Measurements from ENCODE around the gene PAXX. TPM values are rescaled to one million over a fixed set of nuclear protein-coding genes. Genes with fewer than 3 reads are reported as not detected.

Gene PAXX
- total RNA-seq, 1 experiment from 2014 or later, result 113 TPM

DNA sequence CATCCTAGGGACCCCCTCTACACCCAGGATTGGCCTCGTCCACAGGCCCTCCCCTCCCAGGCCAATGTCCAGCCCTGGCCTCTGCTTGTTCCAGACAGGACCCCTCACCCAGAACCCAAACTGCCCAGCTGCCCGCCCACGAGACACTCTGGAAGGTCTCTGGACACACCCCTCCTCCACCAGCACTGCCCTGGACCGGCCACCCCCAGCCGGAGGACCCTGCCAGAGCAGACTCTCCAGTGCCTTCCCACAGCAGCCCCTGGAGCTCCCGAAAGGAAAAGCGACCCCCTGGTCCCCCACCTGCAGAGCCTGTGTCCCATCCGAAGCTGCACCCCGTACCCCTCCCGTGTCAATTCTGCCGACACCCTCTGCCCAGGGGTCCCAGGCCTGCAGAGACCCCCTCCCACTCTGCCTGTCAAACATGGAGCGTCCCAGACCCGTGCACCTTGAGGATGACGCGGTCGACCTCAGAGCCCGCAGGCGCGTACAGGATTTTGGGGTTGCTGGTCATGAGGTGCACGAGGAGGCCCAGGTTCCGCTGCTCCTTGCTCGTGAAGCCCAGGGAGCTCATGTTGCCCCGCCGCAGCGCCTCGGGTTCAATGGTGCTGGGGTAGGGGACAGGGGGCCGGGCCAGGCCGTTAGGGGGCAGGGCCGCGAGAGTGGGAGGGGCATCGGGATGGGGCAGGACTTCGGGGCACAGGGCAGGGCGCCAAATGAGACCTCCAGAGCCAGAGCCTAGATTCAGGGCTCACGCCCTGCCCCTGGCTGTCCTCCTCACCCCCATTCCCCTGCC lies 27.9 kb downstream of the PAXX start:
- intact Hi-C loops (cut with micrococcal nuclease), result no loop called here
- ATAC-seq, result no peak
- Histone ChIP-seq H3K9ac (ENCODE audit: low read length) (no peak overlapping the region), H3K4me3 (ENCODE audit: low read length) (no peak overlapping the region), H3K27ac (ENCODE audit: low read length) (no peak overlapping the region), H3K79me2 (ENCODE audit: low read length) (no peaks in the 10 kb centered on the region), H2AFZ (ENCODE audit: low read length) (no peak overlapping the region), H3K9me3 (ENCODE audit: low read length) (no peaks in the 10 kb centered on the region), H3K4me2 (ENCODE audit: low read length) (no peak overlapping the region), H4K20me1 (ENCODE audit: low read length) (no peaks in the 10 kb centered on the region), H3K36me3 (ENCODE audit: low read depth, low read length) (no peaks in the 10 kb centered on the region), H3K9me2 (replicated peaks; ENCODE audit: low read length) (no peaks in the 10 kb centered on the region), H3K27me3 (ENCODE audit: low read length) (no peaks in the 10 kb centered on the region), H3K4me1 (ENCODE audit: insufficient read depth, low read length) (0 out of 2 replicates have a peak, but pooled peaks cover 4% of the 10 kb centered on the region), H3F3A (ENCODE audit: low read length, unreplicated experiment) (no peaks in the 10 kb centered on the region)
- no peak for DNase-seq
- BruUV-seq (replicated peaks), result no TSS peak
- TF ChIP-seq, protein P1, sequence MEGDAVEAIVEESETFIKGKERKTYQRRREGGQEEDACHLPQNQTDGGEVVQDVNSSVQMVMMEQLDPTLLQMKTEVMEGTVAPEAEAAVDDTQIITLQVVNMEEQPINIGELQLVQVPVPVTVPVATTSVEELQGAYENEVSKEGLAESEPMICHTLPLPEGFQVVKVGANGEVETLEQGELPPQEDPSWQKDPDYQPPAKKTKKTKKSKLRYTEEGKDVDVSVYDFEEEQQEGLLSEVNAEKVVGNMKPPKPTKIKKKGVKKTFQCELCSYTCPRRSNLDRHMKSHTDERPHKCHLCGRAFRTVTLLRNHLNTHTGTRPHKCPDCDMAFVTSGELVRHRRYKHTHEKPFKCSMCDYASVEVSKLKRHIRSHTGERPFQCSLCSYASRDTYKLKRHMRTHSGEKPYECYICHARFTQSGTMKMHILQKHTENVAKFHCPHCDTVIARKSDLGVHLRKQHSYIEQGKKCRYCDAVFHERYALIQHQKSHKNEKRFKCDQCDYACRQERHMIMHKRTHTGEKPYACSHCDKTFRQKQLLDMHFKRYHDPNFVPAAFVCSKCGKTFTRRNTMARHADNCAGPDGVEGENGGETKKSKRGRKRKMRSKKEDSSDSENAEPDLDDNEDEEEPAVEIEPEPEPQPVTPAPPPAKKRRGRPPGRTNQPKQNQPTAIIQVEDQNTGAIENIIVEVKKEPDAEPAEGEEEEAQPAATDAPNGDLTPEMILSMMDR (conservative IDR thresholded peaks at IDR 0.05; ENCODE audit: low read depth, low read length), result no peak
- TF ChIP-seq EZH2 (IDR thresholded peaks at IDR 0.05; ENCODE audit: low read length, unreplicated experiment), result no peak
- ChIA-PET POLR2A (ENCODE audit: unreplicated experiment) (no interaction called here), CTCF (no interaction called here)

DNA sequence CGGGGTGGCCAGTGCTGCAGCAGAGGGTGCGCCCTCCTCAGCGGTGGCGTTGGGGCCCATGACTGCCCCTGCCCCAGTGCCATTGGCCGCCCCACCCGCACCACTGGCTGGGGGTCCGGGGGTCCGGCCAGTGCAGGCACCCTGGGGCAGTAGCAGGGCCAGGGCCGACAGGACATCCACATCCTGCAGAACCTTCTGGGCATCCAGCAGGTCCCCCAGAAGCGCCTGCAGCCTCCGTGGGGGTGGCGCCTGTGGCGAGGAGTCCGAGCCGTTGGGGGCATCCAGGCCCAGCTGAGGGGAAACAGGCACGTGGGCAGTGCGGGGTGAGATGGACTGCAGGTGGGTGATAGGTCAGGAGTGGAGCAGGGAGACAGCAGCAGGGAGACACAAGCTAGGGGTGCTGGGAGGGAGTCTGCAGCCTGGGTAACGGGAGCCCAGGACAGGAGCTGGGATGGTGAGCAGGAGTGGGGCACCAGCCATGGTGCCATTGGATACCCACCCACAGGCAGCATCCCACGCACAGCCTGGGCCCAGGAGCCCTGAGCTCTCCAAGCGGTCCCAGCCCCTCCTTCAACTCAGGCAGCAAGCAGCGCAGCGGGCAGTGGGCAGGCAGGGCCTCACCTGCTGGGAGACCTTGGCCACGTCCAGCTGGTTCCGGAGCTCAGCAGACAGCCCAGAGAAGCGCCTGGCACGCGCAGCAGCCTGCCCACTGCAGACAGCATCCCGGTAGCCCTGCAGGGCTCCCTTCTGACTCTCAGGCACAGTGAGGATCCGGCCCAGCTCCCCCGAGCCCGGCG lies 28.7 kb downstream of the PAXX start:
- CTCF ChIA-PET, result no interaction called here

More for the DNA sequence above, 28.7 kb downstream of the PAXX start:
- POLR2A ChIA-PET (ENCODE audit: unreplicated experiment), result no interaction called here
- TF ChIP-seq EZH2phosphoT487 (IDR thresholded peaks at IDR 0.05; ENCODE audit: borderline replicate concordance, low read length) (no peak), EZH2 (IDR thresholded peaks at IDR 0.05; ENCODE audit: low read length, unreplicated experiment) (no peak)
- TF ChIP-seq, protein P1 (conservative IDR thresholded peaks at IDR 0.05; ENCODE audit: low read depth, low read length), result no peak
- H3F3A ChIP-seq (ENCODE audit: low read length, unreplicated experiment), result no peaks in the 10 kb centered on the region
- no peak overlapping the region for H3K9ac ChIP-seq (ENCODE audit: low read length)
- BruUV-seq (replicated peaks), result no TSS peak
- no peaks in the 10 kb centered on the region for H3K36me3 ChIP-seq (ENCODE audit: low read depth, low read length)
- H3K79me2 ChIP-seq (ENCODE audit: low read length), result no peaks in the 10 kb centered on the region
- H2AFZ ChIP-seq (ENCODE audit: low read length), result no peak overlapping the region
- DNase-seq (no peak), ATAC-seq (no peak)
- intact Hi-C loops (cut with micrococcal nuclease), result no loop called here
- H3K4me3 ChIP-seq (ENCODE audit: low read length), result no peak overlapping the region
- H3K4me1 ChIP-seq (ENCODE audit: insufficient read depth, low read length), result 0 out of 2 replicates have a peak, but pooled peaks cover 4% of the 10 kb centered on the region
- H3K9me2 ChIP-seq (replicated peaks; ENCODE audit: low read length), result no peaks in the 10 kb centered on the region
- H3K9me3 ChIP-seq (ENCODE audit: low read length), result no peaks in the 10 kb centered on the region
- H3K4me2 ChIP-seq (ENCODE audit: low read length), result no peak overlapping the region
- H3K27me3 ChIP-seq (ENCODE audit: low read length), result no peaks in the 10 kb centered on the region
- no peaks in the 10 kb centered on the region for H4K20me1 ChIP-seq (ENCODE audit: low read length)
- H3K27ac ChIP-seq (ENCODE audit: low read length), result no peak overlapping the region
